ENCODE results near the gene AMBRA1.

- TF ChIP-seq CTCF (IDR thresholded peaks at IDR 0.05) (no peak), POLR2A (IDR thresholded peaks at IDR 0.05) (no peak)
These were observed 85.5 kb downstream of the AMBRA1 start for GRCh38 chr11:46508360-46508759.
